HG02938 (cell line): ENCODE data around the gene VPS25.
"Not testable (repeated sequence)": the region's sequence is repeated elsewhere in the genome, so short reads cannot be mapped to it uniquely, and the experiment has no call there.

Experiments used
- ATAC-seq: cut with Tn5 transposase; IDR thresholded peaks from one replicate; pipeline ENCODE4 v1.9.1; 2021; ENCODE audit warnings: mild to moderate bottlenecking, moderate library complexity; ENCODE audit not compliant: unreplicated experiment

VPS25 gene

DNA sequence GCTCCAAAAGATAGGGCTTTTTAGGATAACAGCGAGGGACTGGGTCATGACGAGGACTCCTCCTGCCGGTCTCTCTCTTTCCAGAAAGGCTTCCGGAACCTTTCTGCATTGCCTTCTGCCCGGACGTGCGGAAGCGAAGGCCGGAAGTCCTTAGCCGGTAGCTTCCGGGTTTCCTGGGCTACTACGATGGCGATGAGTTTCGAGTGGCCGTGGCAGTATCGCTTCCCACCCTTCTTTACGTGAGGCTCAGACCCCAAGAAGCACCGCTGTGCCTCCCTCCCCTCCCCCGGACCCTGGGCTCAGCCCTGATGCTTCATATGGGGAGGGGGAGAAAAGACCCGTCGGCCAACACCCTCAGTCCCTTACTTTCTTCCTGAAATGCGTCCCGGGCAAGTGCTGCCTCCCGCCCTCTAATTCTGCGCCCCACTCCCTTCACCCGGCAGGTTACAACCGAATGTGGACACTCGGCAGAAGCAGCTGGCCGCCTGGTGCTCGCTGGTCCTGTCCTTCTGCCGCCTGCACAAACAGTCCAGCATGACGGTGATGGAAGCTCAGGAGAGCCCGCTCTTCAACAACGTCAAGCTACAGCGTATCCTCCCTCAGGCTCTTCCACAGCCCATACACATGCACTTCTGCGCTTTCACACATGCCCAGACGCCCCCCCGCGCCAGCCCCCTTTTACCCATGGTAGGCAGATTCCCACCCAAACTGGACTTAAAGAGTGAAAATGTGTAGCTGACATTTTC lies at the start of gene VPS25:
TSS of gene VPS25 (plus strand) at position 160 of the 746 bp plus-strand sequence. CDS start at position 187, 27 bp downstream.
- ATAC-seq, result no peak

- no peak for ATAC-seq
Observed at GRCh38 chr17:42723636-42724035, 49.6 kb upstream of the VPS25 start.

DNA sequence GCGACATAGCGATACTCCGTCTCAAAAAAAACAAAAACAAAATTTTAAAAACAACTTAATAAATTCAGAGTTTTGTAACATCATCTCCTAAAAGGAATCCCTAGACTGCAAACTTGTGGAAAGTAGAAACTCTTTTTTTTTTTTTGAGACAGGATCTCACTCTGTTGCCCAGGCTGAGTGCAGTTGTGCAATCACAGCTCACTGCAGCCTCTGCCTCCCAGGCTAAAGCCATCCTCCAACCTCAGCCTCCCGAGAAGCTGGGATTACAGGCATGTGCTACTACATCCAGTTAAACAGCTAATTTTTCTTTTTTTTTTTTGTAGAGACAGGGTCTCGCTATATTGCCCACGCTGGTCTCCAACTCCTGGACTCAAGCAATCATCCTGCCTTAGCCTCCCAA lies 48.1 kb upstream of the VPS25 start:
- ATAC-seq, result no peak

DNA sequence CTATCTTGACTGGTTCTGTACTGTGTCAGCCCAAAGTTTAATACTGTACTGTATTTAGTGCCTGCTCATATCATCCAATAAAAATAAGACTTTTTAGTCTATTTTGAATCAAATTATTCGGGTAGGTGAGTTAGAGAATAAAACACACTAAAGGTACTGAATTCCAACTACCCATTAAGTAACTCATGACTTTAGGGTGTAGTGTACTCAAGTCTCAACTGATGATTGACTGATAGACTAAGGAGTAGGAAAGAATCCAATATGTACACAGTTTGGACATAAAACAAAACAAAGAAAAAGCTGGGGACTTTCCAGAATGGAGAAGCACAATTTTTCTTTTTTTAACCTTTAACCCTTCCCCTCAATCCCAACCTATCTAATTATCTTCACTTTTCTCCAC lies 32.5 kb upstream of the VPS25 start:
- ATAC-seq, result no peak

DNA sequence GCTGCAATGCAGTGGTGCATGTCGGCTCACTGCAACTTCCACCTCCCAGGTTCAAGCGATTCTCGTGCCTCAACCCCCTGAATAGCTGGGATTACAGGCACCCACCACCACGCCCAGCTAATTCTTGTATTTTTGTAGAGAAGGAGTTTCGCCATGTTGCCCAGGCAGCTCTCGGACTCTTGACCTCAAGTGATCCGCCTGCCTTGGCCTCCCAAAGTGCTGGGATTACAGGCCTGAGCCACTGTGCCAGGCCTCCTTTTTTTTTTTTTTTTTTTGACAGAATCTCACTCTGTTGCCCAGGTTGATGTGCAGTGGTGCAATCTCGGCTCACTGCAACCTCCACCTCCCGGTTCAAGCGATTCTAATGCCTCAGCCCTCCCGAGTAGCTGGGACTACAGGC lies 30.3 kb upstream of the VPS25 start:
- not testable (repeated sequence) for ATAC-seq

GRCh38 chr17:42743595-42744282 lies 29.5 kb upstream of the VPS25 start:
- no peak for ATAC-seq

DNA sequence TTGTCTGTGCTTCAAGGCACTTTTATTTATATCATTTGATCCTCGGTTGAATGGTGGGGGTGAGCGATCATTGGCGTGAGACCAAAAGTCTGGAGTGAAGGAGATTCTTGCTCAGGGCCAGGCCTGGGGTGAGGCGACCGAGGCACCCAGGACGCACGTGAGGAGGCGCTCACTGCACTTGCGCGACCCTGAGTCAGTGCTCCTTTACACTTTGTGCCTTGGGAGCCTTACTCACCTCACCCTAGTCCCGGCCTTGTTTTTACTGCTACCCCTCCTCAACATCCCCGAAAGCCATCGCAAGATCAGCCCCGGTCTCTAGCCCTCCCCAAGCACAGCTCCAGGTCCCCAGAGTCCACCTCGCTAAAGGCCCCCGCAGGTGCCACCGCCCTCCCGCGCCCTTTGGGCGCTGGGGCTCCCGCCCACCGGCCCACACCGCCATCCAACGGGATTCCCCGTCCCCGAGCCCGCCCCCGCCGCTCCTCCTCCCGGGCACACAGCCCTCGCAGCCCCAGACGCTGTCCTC lies 28.9 kb upstream of the VPS25 start:
- peak; percentile 44 for ATAC-seq

DNA sequence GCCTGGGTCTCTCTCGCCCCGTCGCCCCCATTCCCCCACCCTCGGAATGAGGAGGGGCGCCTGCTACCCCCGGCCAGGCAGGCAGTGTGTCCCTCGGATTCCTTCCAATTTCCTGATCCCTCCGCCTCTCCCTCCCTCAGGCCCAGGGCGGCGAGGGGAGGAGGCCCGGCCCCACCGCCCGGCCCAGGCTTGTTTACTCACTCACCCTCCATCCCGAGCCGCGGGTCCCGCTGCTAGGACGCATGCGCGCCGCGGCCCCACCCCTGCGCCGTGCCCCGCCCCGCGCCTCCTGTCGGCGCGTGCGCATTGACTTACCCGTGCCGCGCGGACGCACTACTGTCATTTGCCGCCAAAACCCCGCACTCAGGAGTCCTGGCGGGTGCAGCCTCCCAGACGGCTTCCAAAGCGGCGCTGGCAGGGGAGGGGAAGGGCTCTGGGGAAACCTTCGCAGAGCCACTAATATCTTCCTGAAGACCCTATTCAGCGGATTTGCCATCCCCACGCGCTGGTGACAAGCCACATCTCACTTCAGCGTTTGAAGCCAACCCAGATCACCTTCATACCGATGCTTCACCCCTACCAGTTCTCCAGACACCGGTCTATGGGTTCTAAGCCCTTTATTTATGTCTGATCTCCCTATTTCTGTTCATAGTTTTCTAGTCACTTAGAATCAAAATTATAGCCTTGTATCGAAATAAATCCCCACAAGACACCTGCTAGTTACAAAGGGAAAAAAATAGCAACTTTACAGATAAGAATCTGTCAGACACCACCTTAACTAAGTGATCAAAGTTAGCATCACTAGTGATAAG lies 28.2 kb upstream of the VPS25 start, which contains the start of gene EZH1:
TSS of gene EZH1 (minus strand) at position 235 of the 812 bp plus-strand sequence. CDS start 16,099 bp downstream, outside the sequence.
- ATAC-seq, result peak; percentile 72

DNA sequence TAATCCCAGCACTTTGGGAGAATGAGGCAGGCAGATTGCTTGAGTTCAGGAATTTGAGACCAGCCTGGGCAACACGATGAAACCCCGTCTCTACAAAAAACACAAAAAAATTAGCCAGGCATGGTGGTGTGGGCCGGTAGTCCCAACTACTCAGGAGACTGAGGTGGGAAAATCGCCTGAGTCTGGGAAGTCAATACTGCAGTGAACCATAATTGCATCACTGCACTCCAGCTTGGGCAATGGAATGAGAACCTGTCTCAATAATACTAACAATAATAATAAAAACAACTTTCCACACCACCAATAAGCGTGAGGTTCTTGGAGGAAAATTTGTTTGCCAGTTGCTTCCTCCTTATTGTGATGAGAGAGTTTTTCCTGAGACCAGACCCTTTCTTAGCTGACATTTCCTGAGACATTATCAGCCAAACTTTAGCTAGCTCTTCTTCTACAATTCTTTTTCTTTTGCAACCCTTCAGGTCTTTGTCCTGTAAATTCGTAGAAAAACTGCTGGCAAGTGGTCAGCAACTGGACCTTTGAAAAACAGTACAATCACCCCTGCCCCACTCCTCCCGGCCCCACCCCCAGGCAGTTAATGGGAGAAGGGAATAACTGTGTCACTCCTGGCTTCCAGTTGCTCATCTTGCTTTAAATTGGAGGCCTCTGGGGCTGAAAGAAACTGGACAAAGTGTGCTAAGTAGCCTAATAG lies 24.9 kb upstream of the VPS25 start:
- no peak for ATAC-seq

- ATAC-seq, result no peak
Observed at GRCh38 chr17:42748908-42749798, 24.1 kb upstream of the VPS25 start.

DNA sequence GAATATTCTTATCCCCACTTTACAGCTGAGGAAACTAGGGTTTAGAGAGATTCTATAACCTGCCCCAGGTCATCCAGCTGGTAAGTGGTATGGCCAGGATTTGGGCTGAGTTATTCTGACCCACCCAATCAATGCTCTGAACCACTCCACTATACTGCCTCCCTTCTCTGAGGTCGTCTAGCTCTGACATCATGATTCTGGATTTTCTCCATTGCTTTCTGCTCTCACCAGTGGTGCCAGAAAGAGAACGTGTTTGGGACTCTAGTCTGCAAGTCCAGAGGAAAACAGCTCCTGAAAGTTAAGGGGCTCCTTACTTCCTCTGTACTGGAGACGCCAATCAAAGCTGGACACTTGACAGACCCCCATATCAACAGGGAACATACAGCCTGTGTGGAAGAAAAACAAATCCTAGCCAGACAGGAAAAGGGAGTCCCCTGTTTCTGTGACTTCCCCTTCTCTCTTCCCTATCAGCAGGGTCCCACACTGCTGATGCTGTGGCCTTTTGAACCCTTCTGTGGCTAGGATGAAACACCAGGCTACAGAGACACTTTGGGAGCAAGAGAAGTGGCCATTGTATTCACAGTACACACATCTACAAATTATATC lies 22.4 kb upstream of the VPS25 start:
- ATAC-seq, result no peak

GRCh38 chr17:42751628-42752027 lies 21.6 kb upstream of the VPS25 start:
- no peak for ATAC-seq

DNA sequence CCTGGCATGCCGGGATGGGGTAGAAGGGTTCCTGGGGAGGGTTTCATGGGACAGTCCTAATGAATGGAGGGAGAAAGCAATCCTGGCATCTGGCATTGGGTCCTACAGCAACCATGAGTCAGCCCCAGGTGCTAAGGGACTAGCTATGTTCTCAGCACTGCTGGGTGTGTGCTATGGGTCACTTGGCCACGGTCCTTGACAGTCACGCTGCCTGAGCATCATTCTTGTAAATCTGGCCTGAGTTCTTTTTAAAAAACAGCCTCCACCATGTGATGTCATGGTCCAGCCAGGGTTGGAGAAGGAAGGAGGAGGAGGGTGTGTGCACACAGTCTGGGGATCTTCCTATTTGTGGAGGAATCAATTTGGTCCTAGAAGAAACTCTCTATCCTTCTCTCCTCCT lies 18.5 kb upstream of the VPS25 start:
- ATAC-seq, result no peak

GRCh38 chr17:42759982-42760651 lies 13.1 kb upstream of the VPS25 start:
- no peak for ATAC-seq

DNA sequence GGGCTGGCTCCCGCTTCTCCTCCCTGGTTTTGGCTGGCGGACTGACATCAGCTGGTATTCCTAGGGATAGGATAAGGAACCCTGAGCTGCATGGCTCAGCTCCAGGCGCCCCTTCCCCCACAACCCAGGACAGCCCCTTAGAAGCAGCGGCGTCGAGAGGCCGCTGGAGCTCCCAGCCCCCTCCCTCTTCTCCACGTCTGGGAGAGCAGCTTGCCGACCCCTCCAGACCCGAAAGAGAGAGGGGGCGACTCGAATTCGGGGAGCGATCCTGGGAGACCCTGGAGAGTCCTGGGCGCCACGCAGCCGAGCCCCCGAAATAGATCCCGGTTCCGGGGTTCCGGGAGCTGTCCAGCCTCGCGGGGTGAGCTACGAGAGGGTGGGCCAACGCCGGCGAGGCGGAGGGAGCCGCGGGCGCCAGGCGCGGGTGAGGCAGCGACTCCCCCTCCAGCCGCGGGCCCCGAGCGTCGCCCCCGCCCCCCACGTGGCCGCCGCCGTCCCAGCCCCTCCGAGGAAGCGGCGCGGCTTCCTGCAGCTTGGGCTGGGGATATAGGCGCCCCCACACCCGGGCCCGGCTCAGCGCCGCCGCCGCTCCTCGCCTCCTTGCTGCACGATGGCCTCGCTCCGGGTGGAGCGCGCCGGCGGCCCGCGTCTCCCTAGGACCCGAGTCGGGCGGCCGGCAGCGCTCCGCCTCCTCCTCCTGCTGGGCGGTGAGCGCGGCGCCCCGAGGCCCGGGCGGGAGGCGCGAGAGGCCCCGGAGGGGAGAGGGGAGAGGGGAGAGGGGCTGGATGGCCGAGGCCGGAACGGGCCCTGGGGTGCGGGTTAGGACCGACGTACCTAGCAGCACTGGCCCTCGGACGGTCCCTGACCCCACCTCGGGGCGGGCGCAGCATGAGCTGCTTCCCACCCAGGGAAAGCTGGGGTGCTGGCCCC lies 12.3 kb upstream of the VPS25 start, which contains the start of gene RAMP2:
TSS of gene RAMP2 (plus strand) at position 576 of the 930 bp plus-strand sequence. CDS start at position 611, 35 bp downstream.
- ATAC-seq, result no peak

GRCh38 chr17:42761638-42762037 lies 11.6 kb upstream of the VPS25 start:
- ATAC-seq, result no peak

- no peak for ATAC-seq
Observed at GRCh38 chr17:42766124-42766523, 7.1 kb upstream of the VPS25 start.
